22Rv1 (cell line): ENCODE results near the gene GNAI1.

Source experiments
- CTCF ChIP-seq: fragments of 450-650 bp; IDR thresholded peaks from 2 replicates; pipeline ENCODE4 v1.5.1; 2017; ENCODE audit warnings: mild to moderate bottlenecking
- ZFX ChIP-seq: fragments of 450-650 bp; IDR thresholded peaks from 2 replicates; pipeline ENCODE4 v1.6.1; 2017; ENCODE audit warnings: antibody characterized with exemption, borderline replicate concordance

GRCh38 chr7:80263821-80264220, 129.2 kb downstream of the GNAI1 start:
- TF ChIP-seq CTCF: no peak
- no peak for TF ChIP-seq ZFX
